Measurements from ENCODE around the gene PAGE1.

The PAGE1 gene

DNA sequence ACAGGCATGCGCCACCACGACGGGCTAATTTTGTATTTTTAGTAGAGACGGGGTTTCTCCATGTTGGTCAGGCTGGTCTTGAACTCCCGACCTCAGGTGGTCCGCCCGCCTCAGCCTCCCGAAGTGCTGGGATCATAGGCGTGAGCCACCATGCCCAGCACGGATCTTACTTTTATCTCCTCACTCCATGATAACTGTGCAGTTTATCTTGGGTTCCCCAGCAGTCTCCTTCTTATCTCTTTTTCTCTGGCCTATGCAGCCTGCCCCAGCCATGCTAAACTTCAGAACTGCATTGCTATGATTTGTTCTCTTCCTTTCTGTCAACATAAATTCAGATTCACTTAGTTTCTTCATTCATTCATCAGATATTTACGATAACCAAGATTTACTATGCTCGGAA is 22.4 kb downstream of the PAGE1 start:
- Mint-ChIP-seq H3K27me3 (peaks cover 24% of the 10 kb centered on the region), H3K27ac (no peak overlapping the region), H3K9me3 (no peaks in the 10 kb centered on the region), H3K4me3 (no peak overlapping the region), H3K4me1 (ENCODE audit: low read depth) (no peaks in the 10 kb centered on the region), H3K36me3 (ENCODE audit: low read depth) (no peaks in the 10 kb centered on the region)
- DNase-seq = no peak

- Mint-ChIP-seq H3K4me3 (no peak overlapping the region), H3K27me3 (peaks cover 32% of the 10 kb centered on the region), H3K36me3 (ENCODE audit: low read depth) (no peaks in the 10 kb centered on the region), H3K4me1 (ENCODE audit: low read depth) (no peaks in the 10 kb centered on the region), H3K9me3 (no peaks in the 10 kb centered on the region), H3K27ac (no peak overlapping the region)
- DNase-seq = no peak
Observed at GRCh38 chrX:49664824-49665223, 31.0 kb downstream of the PAGE1 start.

DNA sequence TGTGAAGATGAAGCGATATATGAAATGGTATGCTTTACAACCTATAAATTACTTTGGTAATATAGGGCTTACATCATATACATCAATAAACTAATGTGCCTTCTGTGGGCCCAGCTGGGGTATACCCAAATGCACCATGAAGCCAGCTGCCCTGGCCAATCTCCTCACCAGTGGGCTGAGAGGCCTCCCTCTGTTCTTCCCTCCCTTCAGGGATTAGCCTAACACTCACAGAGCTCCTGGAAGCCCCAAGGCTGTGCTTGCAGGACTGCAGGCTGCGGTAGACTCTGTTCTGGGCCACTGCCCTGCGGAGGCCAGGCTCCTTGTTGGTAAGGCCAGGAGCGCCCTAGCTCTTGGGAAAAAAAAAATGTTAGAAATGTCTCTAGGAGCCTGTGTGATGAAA is 33.9 kb downstream of the PAGE1 start:
- Mint-ChIP-seq H3K9me3 (no peaks in the 10 kb centered on the region), H3K4me3 (no peak overlapping the region), H3K27me3 (peaks cover 32% of the 10 kb centered on the region), H3K4me1 (ENCODE audit: low read depth) (no peaks in the 10 kb centered on the region), H3K36me3 (ENCODE audit: low read depth) (no peaks in the 10 kb centered on the region), H3K27ac (no peak overlapping the region)
- DNase-seq = no peak

DNA sequence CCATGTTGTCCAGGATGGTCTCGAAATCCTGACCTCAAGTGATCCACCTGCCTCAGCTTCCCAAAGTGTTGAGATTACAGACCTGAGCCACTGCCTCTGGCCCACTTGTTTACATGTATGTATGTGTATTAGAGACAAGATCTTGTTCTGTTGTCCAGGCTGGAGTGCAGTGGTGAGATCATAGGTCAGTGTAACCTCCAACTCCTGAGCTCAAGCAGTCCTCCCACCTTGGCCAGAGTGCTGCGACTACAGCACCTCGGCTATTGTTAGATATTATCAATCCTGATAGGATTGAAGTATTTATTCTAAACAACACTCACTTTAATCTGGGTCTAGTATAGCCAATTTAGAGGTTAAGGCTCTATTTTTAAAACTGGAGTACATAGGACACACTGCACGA is 36.0 kb downstream of the PAGE1 start:
- Mint-ChIP-seq H3K27ac (no peak overlapping the region), H3K36me3 (ENCODE audit: low read depth) (no peaks in the 10 kb centered on the region), H3K4me1 (ENCODE audit: low read depth) (no peaks in the 10 kb centered on the region), H3K27me3 (peaks cover 49% of the 10 kb centered on the region), H3K4me3 (no peak overlapping the region), H3K9me3 (no peaks in the 10 kb centered on the region)
- no peak for DNase-seq

GRCh38 chrX:49656533-49656932 is 39.3 kb downstream of the PAGE1 start:
- H3K36me3 Mint-ChIP-seq (ENCODE audit: low read depth) = no peaks in the 10 kb centered on the region
- no peak for DNase-seq
- H3K27ac Mint-ChIP-seq = no peak overlapping the region
- H3K4me1 Mint-ChIP-seq (ENCODE audit: low read depth) = no peaks in the 10 kb centered on the region
- H3K27me3 Mint-ChIP-seq = peaks cover 60% of the 10 kb centered on the region
- H3K9me3 Mint-ChIP-seq = no peaks in the 10 kb centered on the region
- no peak overlapping the region for H3K4me3 Mint-ChIP-seq

DNA sequence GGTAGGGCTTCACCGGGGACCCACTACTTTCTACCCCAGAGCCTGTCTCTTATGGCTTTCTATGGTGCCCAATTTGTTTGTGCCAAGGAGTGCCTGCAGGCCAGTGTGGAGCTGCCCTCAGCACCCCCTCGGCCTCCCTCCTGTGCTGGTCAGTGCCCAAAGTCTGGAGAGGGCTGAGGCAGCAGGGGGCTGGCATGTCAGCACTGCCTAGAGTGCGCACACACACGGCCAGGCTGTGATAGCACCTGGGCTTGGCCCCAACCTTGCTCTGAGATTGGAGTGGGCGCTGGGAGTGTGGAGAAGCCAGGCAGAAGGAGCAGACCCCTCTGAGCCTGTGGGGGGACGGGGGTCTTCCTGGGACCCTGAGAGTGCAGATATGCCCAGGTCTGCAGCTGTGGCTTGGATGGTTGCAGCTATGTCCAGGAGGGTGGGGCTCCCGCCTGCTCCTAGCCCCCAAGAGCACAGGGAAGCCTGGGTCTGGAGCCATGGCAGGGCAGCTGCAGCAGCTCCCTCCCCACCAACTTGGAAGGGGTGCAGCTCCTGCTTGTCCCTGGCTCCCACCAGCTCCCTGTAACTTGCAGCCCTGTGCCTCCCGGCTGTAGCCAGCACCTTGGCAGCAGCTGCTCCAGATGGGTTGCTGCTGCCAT is 50.7 kb downstream of the PAGE1 start:
- no peak overlapping the region for H3K27ac Mint-ChIP-seq
- H3K27me3 Mint-ChIP-seq = peaks cover 52% of the 10 kb centered on the region
- H3K4me1 Mint-ChIP-seq (ENCODE audit: low read depth) = no peaks in the 10 kb centered on the region
- DNase-seq = no peak
- H3K4me3 Mint-ChIP-seq = no peak overlapping the region
- no peaks in the 10 kb centered on the region for H3K36me3 Mint-ChIP-seq (ENCODE audit: low read depth)
- H3K9me3 Mint-ChIP-seq = no peaks in the 10 kb centered on the region
